ENCODE measurements around the gene RELN. TPM values are rescaled to one million over a fixed set of nuclear protein-coding genes. Genes with fewer than 3 reads are reported as not detected.

The RELN gene
- total RNA-seq, 2 experiments from 2014 or later, result not detected

- TF ChIP-seq CTCF (IDR thresholded peaks at IDR 0.05), result no peak
- H3K9me3 ChIP-seq (ENCODE audit: control insufficient read depth in 1 of 2, insufficient read depth in 1 of 2, low read length in 2 of 2), result no peaks in the 10 kb centered on the region
- ChIA-PET CTCF (no interaction called here), POLR2A (no interaction called here)
- H3K9me3 Mint-ChIP-seq, result no peaks in the 10 kb centered on the region
- ATAC-seq (ENCODE audit: poor library complexity) (no peak), DNase-seq (no peak)
- H3K4me1 ChIP-seq (ENCODE audit: insufficient read depth, low read length), result no peaks in the 10 kb centered on the region
- H3K27ac ChIP-seq (ENCODE audit: low read depth in 1 of 2, low read length in 2 of 2), result no peak overlapping the region
- no peaks in the 10 kb centered on the region for H3K27me3 ChIP-seq (ENCODE audit: control insufficient read depth in 1 of 2, insufficient read depth in 2 of 2, low read length in 2 of 2)
- H3K36me3 ChIP-seq (ENCODE audit: insufficient read depth, low read length), result no peaks in the 10 kb centered on the region
- intact Hi-C loops (cut with DNase I, micrococcal nuclease), result no loop called here
- H3K4me1 Mint-ChIP-seq (ENCODE audit: low read depth), result no peaks in the 10 kb centered on the region
- no peak overlapping the region for H3K27ac Mint-ChIP-seq
- no peak overlapping the region for H3K4me3 Mint-ChIP-seq
- H3K36me3 Mint-ChIP-seq (ENCODE audit: low read depth), result no peaks in the 10 kb centered on the region
- peaks cover 31% of the 10 kb centered on the region for H3K27me3 Mint-ChIP-seq
- no peak overlapping the region for H3K4me3 ChIP-seq (ENCODE audit: low read length)
Observed at GRCh38 chr7:103626776-103627175, 362.7 kb downstream of the RELN start.

- Mint-ChIP-seq H3K27me3 (peaks cover 25% of the 10 kb centered on the region), H3K9me3 (no peaks in the 10 kb centered on the region), H3K27ac (no peak overlapping the region), H3K36me3 (ENCODE audit: low read depth) (no peaks in the 10 kb centered on the region), H3K4me3 (no peak overlapping the region), H3K4me1 (ENCODE audit: low read depth) (no peaks in the 10 kb centered on the region)
- TF ChIP-seq CTCF (IDR thresholded peaks at IDR 0.05), result no peak
- no peaks in the 10 kb centered on the region for H3K27me3 ChIP-seq (ENCODE audit: control insufficient read depth in 1 of 2, insufficient read depth in 2 of 2, low read length in 2 of 2)
- H3K4me1 ChIP-seq (ENCODE audit: insufficient read depth, low read length), result no peaks in the 10 kb centered on the region
- ChIA-PET CTCF (interaction anchor here (1.4 kb wide), 1 partner anchor 17 kb away, joined by 3 read pairs; no protein-coding TSS in a partner anchor), POLR2A (no interaction called here)
- H3K27ac ChIP-seq (ENCODE audit: low read depth in 1 of 2, low read length in 2 of 2), result no peak overlapping the region
- ATAC-seq (ENCODE audit: poor library complexity), result no peak
- DNase-seq, result no peak
- H3K4me3 ChIP-seq (ENCODE audit: low read length), result no peak overlapping the region
- H3K36me3 ChIP-seq (ENCODE audit: insufficient read depth, low read length), result no peaks in the 10 kb centered on the region
- intact Hi-C loops (cut with DNase I, micrococcal nuclease), result no loop called here
- H3K9me3 ChIP-seq (ENCODE audit: control insufficient read depth in 1 of 2, insufficient read depth in 1 of 2, low read length in 2 of 2), result no peaks in the 10 kb centered on the region
Observed at GRCh38 chr7:103622274-103622673, 367.2 kb downstream of the RELN start.

GRCh38 chr7:103613655-103614642 lies 375.5 kb downstream of the RELN start:
- H3K4me3 Mint-ChIP-seq, result no peak overlapping the region
- H3K4me1 Mint-ChIP-seq (ENCODE audit: low read depth), result no peaks in the 10 kb centered on the region
- H3K9me3 Mint-ChIP-seq, result no peaks in the 10 kb centered on the region
- no peaks in the 10 kb centered on the region for H3K4me1 ChIP-seq (ENCODE audit: insufficient read depth, low read length)
- DNase-seq (no peak), ATAC-seq (ENCODE audit: poor library complexity) (no peak)
- no peaks in the 10 kb centered on the region for H3K36me3 ChIP-seq (ENCODE audit: insufficient read depth, low read length)
- H3K27ac ChIP-seq (ENCODE audit: low read depth in 1 of 2, low read length in 2 of 2), result no peak overlapping the region
- intact Hi-C loops (cut with DNase I, micrococcal nuclease), result no loop called here
- no peaks in the 10 kb centered on the region for H3K9me3 ChIP-seq (ENCODE audit: control insufficient read depth in 1 of 2, insufficient read depth in 1 of 2, low read length in 2 of 2)
- no peak for TF ChIP-seq CTCF (IDR thresholded peaks at IDR 0.05)
- H3K36me3 Mint-ChIP-seq (ENCODE audit: low read depth), result no peaks in the 10 kb centered on the region
- no peaks in the 10 kb centered on the region for H3K27me3 ChIP-seq (ENCODE audit: control insufficient read depth in 1 of 2, insufficient read depth in 2 of 2, low read length in 2 of 2)
- H3K27me3 Mint-ChIP-seq, result peaks cover 19% of the 10 kb centered on the region
- H3K4me3 ChIP-seq (ENCODE audit: low read length), result no peak overlapping the region
- POLR2A ChIA-PET, result no interaction called here
- CTCF ChIA-PET, result interaction anchor here (1.2 kb wide), 1 partner anchor 14 kb away, joined by 3 read pairs; no protein-coding TSS in a partner anchor
- H3K27ac Mint-ChIP-seq, result no peak overlapping the region

Measured in CD4-positive, alpha-beta T cell (primary cell).